HG03469 (cell line): ENCODE measurements around the gene IFNA13.
"Not testable (repeated sequence)": the region's sequence is repeated elsewhere in the genome, so short reads cannot be mapped to it uniquely, and the experiment has no call there.

Experiments
- ATAC-seq: cut with Tn5 transposase; IDR thresholded peaks from one replicate; pipeline ENCODE4 v1.9.1; 2021; ENCODE audit warnings: mild to moderate bottlenecking, moderate library complexity, moderate number of reproducible peaks; ENCODE audit not compliant: unreplicated experiment

The IFNA13 gene

DNA sequence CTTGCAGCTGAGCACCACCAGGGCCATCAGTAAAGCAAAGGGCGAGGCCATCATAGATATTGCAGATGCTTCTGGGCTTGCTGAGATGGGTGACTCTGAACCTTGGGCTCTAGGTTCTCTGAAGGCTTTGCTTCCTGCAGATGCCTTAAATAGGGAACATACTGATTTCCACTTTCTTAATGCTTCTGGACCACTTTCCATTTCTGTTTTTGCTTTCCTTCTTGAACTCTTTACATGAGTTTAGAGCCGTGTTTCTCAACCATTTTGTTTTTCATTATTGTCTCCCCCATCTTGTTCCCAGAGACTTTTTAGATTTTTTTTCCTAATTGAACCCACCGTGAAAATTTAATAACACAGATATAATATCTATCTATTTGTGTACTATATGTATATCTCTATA, at the start of gene IFNA13:
TSS of gene IFNA13 (minus strand) at position 101 of the 400 bp plus-strand sequence. CDS start at position 54, 47 bp downstream.
- ATAC-seq = no peak

DNA sequence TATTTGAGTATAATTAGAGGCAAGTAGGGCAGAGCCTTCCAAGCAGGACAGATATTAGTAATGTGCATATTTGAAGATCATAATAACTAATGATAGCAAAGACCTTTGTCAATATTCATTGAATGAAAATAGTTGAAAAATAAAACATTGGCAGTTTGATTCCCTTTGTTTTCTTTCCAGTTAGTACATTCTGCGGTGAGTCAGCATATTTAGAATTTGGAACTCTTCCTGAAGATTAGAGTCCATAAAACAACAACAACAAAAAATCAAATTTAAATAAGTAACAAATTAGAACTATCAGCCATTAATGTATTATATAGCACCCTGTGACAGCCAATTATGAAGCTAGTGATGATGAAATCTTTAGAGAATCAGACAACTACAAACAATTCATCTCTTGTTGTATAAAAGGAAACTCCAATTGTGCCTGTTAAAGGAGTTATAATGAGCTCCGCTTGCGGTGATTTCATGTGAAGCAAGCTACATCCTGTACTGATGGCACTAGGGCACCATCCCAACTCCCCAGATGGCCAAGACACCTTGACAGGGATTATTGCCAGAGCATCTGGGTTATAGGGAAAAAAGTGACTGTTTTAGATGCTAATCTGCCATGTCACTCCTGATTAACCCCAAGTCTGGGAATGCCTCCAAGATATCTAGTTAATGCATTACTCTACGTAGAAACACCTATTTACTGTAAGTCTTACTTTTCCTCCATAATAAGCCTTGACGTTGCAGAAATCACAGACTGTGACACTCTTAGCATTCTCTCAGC, 47.8 kb upstream of the IFNA13 start:
- no peak for ATAC-seq

DNA sequence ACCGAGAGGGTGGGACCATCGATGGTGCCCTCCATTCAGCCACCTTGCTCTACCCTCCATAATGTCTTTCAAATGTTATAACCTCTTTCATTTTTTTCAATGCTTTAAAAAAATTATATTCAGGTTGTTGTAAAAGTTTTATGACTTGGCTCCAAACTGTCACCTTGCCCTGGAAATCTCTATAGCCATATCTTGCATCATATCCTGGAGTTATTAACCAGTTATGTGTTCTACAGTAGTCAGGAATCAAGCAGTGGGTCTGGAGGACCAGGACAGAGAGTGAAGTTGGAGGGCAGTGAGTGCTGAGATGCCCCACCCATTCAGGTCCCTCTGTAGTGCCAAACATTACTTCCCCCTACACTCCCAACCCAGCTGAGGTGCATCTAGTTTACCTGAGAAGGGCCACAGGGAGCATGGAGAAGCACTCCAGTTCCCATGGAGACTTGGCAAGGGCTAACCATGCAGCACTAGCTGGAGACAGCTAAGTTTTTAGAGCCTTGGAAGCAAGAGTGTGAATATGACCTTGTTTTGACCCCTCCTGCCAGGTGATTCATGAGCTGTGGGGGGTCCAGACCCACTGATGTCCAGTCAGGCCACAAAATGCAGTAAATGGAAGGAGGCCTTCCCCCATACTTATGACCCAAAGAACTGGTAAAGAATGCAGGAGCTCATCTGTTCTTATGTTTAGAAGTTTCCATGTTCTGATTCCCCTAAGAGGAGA, 46.5 kb upstream of the IFNA13 start:
- no peak for ATAC-seq

DNA sequence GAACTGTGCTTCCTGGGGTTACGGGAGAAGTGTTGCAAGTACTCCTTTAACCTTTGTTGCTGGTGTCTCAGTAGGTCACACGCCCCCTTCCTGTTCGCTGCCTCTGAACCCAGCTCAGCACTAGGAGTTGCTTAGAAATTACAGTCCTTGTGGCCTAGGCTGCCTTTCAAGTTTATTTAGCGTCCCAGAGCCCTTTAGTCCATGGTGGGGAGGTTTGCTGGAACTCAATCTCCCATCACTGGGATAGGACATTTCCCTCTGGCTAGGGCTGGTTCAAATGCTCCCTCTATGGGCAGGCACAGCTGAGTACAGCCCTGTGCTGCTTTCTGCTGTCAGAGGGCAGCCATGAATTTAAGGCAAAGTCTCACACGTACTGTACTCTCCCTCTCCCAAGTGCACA, 45.8 kb upstream of the IFNA13 start:
- no peak for ATAC-seq

DNA sequence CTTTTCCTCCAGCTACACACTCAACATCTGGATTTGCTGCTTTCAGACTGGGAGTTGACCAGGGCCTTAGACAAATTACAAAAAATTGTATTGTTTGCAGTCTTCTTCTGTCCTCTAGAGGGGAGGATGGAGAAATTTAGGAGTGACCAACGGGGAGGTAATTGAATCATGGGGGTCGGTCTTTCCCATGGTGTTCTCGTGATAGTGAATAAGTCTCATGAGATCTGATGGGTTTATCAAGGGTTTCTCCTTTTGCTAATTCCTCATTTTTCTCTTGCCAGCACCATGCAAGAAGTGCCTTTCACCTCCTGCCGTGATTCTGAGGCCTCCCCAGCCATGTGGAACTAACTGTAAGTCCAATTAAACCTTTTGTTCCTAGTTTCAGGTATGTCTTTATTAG, 45.3 kb upstream of the IFNA13 start:
- no peak for ATAC-seq

DNA sequence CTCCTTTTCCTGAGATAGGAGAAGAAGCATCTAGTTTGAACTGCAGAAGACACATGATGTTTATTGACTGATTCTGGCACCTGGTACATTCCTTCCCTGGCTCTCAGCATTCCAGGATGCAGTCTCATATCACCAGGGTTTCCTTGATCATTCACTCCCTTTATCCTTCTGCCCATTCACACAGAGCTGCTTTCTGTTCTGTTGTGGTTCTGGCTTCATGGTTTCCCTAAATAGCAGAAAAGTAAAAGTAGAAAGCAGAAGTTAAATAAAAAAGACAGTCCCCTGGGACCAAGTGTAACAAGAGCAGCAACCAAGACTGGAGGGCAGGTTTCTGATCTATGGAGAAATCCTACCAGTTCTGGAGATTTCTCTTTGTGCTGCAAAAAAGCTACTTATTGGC, 44.2 kb upstream of the IFNA13 start:
- ATAC-seq = peak; percentile 67

DNA sequence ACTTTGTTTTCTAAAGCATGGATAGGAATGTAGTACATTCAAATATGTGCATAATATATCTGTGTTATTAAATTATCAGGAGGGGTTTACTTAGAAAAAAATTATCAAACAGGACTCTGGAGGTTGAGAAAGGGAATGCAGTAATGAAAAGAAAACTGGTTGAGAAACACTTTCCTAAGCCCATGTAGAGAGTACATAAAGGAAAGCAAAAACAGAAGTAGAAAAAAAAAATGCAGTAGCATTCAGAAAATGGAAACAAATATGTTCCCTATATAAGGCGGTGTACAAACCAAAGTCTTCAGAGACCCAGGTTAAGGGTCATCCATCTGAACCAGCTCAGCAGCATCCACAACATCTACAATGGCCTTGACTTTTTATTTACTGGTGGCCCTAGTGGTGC, 41.0 kb upstream of the IFNA13 start, which contains the start of gene IFNA8:
TSS of gene IFNA8 (plus strand) at position 301 of the 400 bp plus-strand sequence. CDS start at position 361, 60 bp downstream.
- ATAC-seq = no peak

DNA sequence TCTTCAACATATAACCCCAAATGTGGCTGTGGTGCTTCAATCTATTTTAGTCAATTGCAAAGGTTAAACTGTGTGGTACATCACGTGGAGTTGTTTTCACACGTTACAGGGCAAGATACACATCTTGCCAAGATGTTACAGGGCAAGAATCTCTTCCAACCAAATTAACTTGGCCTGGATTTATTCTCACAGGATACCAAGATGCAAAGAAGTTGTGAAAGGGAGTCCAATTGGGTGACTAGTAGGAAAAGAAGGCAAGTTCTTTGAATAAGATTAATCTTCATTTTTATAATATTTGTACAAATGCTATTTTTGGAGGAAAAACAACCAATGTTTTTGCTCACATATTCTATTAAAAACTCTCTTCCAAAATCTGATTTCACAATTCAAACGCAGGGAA, 36.3 kb upstream of the IFNA13 start:
- ATAC-seq = no peak

DNA sequence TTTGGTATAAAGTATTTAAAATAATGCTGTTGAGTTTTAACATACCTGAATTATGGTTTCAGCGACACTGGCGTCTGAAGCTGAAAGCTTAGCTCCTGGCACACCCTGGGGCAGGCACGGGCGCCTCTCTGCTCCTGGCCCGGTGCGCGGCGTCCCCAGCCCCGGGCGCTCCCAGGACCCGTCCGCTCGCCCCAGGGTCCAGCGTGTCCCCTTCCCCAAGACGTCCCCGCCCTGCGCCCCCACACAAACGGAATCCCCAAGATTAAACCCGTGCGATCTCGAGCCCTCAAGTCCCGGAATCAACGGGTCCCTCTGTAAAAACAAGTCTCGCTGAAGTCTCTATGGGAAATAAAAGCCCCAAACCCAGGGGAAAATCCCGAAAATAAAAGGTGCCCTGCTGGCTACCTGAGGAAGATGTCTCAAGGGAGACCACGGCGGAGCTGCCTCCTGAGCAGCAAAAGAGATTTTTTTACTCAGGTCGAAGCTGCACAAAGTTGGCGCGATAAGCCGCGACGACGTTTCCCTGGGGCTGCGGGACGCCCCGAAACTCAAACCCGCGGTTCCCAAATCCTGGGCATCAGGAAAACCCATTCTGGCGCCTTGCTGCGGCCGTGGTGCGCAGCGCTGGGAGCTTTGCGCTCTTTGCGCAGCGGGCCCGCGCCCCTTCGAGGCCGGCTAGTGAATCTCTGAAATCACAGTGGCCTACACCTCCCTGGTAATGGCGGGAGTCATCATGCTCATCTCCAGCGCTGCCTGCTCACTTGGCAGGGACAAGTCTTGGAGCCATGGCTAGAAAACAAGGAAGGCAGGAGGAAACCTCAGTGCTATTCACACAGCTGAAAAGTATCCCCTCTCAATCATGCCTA, 34.8 kb upstream of the IFNA13 start:
- no peak for ATAC-seq

DNA sequence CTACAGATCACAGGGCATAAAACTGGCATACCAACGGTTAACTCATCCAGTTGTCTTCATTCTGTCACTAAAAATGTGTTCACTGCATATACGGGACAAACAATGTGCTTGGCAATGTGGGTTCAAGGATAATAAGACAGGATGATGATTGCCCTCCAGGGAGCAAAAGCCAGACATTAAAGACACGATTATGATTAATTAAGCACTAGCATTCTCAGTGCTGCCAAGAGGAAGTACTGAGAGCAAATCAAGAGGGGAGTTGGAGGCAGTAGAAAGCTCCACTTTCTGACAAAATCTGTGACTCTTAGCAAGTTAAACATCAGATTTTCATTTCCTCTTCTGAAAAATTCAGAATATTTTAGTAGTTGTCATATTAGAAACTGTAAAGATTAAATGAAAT, 32.1 kb upstream of the IFNA13 start:
- no peak for ATAC-seq

DNA sequence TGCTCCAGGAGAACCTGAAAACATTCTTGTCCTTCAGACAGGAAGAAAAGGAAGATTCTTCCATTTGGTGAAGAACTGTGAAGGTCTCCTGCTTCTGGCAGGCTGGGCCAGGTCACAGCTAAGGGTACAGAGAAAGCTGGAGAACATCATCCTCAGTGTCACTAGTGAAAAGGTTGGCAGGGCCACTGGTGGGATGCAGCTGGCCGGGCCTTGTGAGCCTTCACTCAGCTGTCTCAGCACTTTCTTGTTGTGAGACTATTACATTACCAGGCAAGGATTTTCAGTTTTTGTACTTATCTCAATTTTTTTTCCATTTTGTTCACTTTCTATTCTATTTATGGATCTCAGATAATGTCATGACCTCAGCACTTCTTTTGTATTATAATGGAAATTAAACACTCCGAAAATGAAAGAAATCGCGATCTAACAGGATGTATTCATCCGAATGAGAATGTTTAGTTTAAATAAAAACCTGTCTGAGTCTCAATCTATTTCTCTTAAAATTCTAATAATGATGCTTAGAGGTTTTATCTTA, 31.2 kb upstream of the IFNA13 start:
- no peak for ATAC-seq

DNA sequence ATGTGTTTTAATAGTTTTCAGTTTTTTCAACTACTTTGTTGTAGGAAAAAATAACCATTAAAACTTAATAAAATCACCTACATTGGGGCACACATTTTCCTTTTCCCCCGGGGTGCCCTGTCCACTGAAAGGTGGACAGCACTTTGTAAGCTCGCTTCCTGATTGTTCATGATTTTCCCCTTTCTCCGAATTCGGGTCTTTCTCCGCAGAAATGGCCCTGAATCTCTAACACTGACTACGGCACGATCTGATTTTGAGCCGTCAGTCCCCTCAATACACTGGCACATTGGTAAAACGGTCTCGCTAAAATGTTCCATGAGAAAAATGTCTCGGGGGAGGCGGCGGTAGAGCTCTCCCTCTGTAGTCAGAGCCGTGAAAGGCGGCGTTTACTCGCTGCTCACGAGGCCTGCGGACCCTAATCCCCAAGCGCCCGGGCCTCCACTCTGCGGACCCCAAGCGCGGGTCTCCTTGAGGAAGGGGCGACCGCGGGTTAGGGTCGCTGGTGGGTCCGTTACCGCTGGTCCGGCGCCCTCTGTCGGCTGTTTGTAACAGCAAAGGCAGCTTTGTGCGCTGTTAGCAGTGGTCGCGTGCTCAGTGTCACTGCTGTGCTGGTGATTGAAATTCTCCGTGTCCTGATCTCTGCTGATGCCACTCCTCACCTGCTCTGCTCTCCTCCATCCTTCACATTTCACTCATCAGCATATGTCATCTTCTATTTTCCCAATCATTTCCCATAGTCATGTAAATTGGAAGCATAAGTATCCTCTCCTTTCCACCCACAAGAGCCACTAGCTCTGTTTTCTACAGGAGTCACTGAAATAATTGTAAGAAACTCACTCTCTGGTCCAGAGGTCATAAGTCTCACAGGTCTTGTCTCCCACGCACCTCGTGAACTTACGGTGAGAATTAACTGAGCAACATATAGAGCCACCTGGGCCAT, 28.2 kb upstream of the IFNA13 start:
- ATAC-seq = peak; percentile 31

DNA sequence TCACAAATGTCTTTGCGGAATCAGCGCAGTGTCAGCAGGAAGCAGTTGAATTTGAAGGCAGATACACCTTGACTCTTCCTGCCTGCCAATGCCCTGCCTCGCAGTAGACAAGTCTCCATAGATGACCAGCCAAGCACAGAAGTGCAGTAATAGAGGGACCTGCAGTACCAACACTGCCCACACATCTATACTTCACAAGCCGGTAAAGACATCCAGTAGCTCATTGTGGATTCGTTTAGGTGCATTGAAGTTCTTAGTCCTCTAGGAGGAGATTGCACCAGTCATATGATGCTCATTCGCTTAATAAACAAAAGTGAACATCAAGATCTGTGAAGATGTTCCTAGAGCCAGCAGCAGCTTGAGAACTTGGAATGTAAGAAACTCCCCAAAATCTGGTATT, 24.4 kb upstream of the IFNA13 start:
- peak; percentile 91 for ATAC-seq

DNA sequence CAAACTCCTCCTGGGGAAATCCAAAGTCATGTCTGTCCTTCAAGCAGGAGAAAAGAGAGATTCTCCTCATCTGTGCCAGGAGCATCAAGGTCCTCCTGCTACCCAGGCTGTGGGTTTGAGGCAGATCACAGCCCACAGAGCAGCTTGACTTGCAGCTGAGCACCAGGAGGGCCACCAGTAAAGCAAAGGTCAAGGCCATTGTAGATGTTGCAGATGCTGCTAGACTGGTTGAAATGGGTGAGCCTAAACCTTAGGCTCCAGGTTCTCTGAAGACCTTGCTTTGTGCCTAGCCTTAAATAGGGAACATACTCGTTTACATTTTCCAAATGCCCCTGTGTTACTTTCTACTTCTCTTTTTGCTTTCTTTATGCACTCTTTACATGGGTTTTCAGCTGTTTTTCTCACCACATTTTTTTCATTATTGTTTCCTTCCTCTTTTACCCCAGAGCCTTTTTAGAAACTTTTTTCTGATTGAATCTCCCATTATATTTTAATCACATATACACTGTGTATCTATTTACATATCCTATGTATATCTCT, 17.3 kb upstream of the IFNA13 start, which contains the start of gene IFNA2:
TSS of gene IFNA2 (minus strand) at position 268 of the 540 bp plus-strand sequence. CDS start at position 199, 69 bp downstream.
- ATAC-seq = no peak

DNA sequence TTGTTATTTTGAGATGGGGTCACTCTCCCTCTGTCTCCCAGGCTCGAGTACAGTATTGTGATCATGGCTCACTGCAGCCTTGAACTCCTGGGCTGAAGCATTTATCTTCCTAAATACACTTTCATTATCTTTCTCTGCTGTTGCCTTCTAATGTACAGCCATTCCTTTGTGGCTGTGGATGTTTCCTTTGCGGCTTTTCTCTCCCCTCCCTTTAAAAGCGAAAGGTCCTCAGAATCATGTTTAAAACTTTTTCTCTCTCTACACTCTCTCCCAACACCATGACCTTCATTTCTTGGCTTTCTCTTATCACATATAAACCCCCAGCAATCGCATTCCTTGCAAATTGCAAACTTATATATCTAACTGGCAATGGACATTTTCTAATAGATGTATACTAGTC, 15.8 kb upstream of the IFNA13 start:
- no peak for ATAC-seq

DNA sequence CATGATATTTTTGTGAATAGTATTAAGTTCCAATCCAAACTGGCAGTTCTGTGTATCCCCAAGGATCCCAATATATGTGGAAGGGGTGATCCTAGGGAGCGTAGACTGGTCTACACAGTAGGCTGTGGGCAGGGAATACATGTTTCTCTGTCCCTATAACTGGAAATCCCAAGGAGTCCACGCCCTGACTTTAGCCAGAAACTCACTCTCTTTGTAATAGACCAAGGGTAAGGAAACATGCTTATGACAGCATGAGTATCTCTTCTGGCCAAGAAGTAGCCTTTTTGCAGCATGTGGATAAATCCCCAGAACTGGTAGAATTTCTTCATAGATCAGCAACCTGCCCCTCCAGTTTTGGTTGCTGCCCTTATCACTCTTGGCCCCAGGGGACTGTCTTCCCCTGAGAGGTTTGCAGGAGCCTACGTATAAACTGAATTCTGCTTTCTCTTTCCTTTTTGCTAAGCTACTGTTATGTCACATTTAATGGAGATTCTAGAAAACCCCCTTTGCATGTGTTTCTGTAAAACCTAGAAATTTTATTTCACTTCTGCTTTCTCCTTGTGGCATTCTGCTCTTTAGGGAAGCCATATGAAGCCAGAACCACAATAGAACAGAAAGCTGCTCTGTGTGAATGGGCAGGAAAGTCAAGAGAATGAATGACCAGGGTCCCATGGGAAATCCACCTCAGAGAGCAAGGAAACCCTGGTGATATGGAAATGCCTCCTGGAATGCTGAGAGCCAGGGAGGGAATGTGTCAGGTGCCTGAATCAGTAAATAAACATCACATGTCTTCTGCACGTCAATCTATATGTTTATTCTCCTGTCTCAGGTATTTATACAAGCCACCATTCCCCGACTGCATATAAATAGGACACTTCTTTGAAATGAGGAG, 13.8 kb upstream of the IFNA13 start:
- ATAC-seq = peak; percentile 99

DNA sequence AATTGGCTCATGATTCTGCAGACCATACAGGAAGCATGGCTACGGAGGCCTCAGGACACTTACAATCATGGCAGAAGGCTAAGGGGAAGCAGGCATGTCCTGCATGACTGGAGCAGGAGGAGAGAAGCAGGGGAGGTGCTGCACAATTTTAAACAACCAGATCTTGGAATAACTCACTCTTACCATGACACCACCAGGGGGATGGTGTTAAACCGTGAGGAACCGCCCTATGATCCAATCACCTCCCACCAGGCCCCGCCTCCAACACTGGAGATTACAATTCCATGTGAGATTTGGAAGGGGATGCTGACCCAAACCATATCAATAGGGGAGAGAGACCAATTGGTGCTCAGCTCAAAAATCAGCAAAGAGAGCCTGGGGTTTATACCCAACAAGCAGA, 3.6 kb upstream of the IFNA13 start:
- not testable (repeated sequence) for ATAC-seq

DNA sequence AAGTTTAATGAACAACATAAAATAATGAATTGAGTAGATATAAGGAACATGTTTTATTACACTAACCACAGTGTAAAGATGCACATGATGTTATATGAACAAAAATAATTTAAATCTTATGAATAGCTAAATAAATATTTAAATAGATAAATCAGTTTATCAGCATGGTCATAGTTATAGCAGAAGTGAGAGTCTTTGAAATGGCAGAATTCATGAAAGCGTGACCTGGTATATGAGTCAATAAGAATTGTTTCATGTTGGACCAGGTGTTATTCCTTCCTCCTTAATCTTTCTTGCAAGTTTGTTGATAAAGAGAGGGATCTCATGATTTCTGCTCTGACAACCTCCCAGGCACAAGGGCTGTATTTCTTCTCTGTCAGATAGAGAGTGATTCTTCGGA, 688 bp downstream of the IFNA13 start:
- ATAC-seq = peak; percentile 92
